GM19099 (cell line): Measurements from ENCODE around the gene RCVRN.

Experiments used
- POLR2A ChIP-seq: IDR thresholded peaks from 3 replicates; pipeline ENCODE4 v1.6.1; 2011; ENCODE audit warnings: low read depth; ENCODE audit not compliant: insufficient read length; ENCODE audit errors: extremely low read depth

RCVRN gene

DNA sequence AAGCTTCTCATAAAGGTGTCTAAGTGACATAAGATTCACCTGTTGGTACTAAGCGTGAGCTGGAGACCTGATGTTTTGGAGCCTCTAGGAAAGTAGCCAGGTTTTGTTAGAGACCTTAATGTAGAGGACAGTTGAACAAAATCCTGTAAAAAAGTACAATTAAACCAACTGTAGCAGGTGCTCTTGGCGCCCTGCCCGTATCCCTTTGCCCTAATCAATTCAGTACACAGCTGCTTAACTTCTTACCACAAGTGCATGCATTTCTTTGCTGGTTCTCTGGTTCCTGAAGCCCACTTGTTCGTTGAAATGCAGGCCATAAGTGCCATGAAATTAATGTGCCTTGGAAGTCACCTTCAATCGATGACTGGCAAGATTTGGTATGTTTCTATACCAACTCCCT is 54.9 kb downstream of the RCVRN start:
- TF ChIP-seq POLR2A, result no peak
